GM19467 (cell line): Measurements from ENCODE around the gene ATF5.

Experiments
- ATAC-seq: cut with Tn5 transposase; IDR thresholded peaks from one replicate; pipeline ENCODE4 v1.9.1; 2021; ENCODE audit warnings: mild to moderate bottlenecking, moderate library complexity; ENCODE audit not compliant: unreplicated experiment

Gene ATF5

DNA sequence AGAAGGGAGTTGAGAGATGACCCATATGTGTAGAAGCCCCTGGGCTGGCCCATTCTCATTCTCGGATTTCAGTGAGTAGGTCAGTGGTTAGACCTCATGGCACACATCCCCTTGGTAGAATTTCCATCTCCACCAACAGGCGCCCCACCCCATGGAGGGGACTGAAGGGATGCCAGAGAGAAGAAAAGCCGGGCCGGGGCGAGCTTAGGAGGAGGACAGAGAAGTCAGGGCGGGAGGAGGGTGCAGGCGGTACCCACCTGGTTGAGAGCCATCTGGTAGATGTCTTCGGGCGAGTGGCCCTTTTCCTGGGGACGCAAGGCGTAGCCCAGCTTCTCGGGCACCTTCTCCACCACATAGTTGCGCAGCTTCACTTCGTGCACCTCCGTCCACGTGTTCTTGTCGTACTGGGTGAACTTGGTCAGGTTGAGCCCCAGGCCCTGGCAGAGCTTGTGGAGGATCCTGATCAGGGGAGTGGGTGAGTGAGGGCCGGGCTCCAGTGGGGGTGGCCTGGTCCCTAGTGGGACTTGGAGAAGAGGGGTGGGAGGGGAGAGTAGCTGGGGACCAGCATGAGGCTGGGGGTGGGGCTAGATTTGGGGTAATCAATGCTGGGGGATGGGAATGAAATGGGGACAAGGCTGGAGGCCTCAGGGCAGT lies 34.9 kb upstream of the ATF5 start:
- ATAC-seq: no peak

DNA sequence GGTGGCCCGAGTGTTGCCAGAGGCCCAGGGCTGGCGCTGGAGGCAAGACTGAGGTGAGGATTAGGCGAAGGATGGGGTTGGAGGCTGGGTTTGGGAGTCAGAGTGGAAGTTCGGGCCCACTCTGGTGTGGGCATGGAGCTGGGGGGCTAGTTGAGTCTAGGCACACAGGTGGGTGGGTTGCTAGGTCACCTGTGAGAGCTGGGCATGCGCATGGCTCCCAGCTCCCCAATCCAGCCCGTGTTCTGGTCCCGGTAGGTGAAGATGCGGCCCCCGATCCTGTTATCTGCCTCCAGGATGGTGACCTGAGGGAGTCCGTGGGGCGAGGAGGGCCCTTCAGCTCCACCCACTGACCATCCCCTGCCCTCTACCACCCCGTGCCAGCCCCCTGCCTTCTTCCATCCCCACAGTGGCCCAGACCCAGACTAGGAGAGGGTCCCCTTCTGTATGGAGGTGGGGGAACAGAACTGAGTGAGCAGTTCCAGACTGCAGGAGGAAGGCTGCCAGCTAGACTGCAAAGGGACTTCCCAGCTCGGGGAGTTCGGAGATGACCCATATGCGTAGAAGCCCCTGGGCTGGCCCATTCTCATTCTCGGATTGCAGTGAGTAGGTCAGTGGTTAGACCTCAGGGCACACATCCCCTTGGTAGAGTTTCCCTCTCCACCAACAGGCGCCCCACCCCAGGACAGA lies 34.0 kb upstream of the ATF5 start:
- no peak for ATAC-seq

GRCh38 chr19:49895566-49896297 lies 33.3 kb upstream of the ATF5 start:
- ATAC-seq: no peak

DNA sequence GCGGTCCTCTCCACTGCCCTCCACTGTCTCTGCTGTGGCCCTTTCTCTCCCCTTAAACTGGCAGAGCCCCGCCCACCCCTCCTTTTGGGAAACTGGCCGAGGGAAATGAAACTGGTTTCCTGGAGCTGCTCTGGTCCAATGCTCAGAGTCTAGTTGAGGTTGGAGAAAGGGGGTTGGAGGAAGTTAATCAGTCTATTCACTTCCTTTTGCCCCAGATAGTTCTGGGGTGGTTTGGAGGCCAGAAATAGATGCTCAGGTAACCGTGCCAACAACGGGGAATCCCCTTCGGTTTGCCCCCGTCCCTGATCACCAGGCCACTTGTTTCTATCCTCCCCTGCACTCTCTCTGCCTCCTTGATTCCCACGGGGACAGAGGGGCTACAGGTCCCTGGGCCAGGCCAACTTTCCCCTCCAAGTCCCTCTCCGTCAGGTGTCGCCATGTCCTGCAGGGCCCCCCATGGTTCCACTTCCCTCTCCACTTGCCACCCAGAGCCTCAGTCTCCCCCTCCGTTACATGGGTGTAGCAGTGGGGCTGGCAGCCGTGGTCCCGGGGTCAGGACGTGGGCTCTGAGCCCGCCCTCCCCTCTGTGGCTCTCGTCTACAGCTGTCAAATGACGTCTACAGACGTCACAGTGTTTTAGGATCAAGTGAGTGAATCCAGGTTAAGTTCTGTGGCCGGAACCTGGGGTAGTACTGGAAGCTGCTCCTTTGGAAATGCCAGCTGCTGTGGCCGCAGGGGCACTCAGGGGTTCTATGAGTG lies 32.0 kb upstream of the ATF5 start, which contains the start of gene IL4I1:
Gene IL4I1, minus strand, starts transcription at position 25 of the 759 bp plus-strand sequence. CDS start 727 bp downstream, outside the sequence.
- peak; percentile 52 for ATAC-seq

DNA sequence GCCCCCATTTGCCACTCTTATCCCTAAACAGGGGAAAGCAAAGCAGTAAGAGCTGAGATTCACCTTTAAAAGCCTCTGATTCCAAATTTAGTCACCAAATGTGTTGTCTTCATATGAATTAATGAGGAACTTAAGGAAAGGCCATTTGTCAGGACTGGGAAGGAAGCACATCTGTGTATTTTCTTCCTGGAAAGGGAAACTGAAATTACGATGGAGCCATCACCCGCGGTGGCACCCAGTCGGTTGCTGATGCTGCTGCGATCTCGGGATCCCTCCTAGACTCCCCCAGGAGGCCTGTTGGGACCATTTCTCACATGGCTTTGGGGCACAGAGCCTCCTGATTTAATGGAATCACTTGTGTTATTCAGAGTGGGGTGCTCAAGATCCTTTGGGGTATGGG lies 24.9 kb upstream of the ATF5 start:
- ATAC-seq: no peak

DNA sequence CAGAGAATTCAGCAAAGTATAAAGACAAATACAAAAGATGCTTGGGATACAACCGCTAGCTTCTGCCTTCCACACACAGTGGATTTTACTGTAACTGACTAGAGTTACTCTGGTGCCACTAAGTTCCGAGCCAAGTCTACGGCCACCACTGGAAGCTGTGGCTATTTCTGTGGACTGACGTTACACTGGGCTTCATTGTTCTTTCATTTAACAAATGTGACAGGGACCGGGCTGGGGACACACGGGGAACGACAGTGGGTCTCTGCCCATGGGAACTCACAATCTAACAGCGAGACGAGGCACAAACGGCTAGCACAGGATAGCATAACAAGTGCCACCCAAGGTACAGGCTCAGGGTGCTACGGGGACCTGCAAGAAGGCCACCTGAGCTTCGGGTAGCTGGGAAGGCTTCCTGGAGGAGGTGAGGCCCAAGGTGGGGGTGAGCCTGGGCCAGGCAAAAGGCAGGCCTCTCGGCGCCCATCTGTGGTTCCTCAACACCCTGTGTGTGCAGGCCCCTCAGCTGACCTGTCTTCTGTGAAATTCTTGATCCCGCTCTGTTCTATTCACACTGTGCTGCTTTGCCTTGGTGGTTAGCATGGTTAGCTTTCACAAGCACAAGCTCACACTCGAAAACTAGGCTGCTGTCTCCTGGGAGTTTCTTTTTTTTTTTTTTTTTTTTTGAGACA lies 22.0 kb upstream of the ATF5 start:
- no peak for ATAC-seq

- ATAC-seq: no peak
Measured at GRCh38 chr19:49907745-49908446, 21.1 kb upstream of the ATF5 start.

DNA sequence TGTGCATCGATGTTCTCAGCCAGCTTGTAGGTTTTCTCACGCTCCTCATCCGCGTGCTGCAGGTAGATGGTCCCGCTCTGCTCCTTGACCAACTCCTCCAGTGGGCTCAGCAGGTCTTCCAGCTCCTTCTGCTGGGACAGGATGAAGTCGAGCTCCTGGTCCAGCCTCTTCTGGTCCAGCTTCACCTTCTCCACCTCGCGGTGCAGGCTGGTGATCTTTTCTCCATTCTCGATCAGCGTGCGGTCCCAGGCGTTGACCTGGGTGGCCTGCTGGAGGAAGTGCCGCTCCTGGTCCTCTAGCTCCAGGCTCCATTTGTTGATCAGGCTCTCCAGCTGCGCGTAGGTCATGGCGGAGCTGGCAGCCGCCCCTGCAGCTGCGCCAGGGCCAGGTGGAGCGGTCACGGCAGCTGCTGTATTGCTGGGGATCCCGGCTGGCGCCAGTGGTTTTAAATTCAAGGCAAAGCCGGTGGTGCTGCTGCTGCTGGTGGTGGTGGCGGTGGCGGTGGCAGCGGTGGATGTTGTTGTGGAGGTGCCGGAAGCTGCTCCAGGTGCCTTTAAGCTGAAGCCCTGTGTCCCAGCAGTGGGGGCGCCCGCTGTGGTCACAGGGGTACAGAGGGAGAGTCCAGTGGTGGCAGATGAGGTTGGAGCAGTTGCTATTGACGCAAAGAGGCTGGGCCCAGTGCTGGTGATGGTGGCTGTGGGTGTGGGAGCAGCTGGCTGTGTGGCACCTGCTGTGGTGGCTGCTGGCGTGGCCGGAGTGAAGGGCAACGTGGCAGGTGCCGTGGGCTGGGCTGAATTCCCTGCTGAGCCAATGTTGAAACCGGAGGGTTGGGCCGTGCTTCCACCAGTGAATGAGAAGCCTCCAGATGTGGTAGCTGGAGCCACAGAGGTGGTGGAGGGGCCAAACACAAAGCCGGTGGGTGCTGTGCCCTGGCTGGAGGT lies 20.3 kb upstream of the ATF5 start:
- no peak for ATAC-seq

- ATAC-seq: no peak
Measured at GRCh38 chr19:49910179-49910578, 18.8 kb upstream of the ATF5 start.

GRCh38 chr19:49911381-49912145 lies 17.4 kb upstream of the ATF5 start:
- ATAC-seq: no peak

DNA sequence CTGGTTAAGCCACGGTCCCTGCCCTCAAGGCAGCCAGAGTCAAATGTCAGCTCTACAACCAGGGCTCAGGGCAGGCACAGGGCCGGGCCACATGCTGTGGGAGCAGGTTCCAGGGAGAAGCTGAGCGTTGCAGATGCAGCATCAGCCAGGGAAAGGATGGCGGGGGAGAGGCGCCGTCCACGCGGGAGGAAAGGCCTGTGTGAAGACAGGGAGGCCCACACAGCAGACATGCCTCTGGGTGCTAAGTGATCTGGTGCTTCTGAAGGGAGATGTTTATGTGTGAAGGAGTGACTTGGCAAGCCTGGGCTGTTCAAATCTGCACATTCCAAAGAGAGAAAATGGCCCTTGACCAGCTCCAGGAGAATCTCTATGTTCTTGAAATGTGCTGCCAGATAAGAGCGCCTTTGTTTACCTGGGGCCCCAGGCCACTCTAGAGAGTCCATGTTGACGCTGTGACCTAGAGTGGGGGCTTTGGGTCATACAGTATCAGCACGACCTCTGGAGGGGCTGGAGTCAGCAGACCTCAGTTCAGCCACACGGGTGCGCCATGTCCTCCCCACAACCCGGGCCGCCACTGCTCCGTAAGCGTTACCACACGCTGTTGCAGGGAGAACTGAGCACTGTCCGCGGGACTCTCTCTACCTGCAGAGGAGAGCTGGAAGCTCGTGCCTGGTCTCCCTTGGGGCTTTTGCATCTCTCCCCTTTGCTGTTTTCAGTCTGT lies 15.9 kb upstream of the ATF5 start:
- ATAC-seq: no peak

DNA sequence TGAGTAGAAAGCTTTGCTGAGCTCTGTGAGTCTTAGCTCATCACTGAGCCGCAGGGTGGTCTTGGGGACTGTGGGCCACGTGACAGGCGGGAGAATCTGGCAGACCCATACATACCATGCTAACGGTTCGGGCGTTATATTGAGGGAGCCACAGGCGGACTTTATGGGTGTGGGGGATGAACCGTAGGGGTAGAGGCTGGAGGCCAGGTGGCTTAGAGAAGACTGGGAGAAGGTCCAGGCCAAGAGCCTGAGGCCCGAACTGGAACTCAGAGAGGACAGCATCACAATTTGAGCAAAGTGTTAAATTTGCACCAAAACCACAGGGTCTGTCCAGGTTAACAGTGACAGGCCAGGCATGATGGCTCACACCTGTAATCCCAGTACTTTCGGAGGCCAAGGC lies 15.3 kb upstream of the ATF5 start:
- no peak for ATAC-seq

DNA sequence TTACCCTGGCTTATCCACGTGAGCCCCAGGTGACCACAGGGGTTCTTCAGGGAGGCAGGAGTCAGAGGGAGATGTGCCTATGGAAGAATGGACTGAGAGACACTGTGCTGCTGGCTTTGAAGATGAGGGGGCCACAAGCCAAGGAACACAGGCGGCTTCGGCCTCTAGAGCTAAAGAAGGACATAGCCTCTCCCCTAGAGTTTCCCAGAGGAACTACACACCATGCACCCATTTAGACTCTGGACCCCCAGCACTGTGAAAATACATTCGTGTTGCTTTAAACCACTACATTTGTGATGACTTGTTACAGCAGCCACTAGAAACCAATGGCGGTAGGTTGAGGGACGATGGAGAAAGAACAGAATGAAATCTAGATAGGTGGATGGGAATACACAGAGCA lies 13.7 kb upstream of the ATF5 start:
- ATAC-seq: no peak

- ATAC-seq: no peak
Measured at GRCh38 chr19:49916839-49917733, 11.9 kb upstream of the ATF5 start.

GRCh38 chr19:49918089-49918488 lies 10.9 kb upstream of the ATF5 start:
- ATAC-seq: no peak

DNA sequence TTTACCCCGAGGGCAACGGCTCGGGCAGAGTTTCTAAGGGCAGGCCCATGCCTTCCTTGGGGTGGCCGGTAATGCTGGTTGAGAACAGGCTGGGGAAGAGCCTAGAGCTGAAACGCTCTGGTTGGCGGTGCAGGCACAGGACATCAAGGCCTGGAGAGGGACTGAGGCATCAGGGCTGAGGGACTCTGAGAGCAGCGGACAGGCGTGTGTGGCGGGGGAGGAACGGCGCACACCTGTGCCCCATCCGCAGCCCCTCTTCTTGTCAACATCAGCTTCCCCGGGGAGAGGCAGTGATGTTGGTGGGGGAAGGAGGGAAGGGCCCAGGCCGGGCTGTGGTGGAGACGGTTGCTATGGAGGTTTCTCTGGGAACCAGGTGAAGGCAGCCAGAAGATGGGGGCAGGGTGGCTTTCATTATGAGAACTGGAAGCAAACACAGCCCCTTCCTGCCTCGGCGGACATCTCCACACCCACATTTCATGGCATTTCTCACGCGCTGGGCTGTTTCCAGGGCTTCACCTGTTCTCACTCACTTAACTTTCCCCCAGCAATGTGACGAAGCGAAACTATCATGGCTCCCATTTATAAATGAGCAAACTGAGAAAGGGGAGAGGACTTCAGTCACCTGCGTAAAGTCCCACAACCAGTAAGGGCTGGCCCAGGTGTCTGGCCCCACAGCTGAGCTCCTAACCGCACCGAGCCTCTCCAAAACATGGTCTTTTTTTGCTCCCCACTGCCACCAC lies 8.2 kb upstream of the ATF5 start:
- no peak for ATAC-seq
